Keratinocyte (primary cell): Measurements from ENCODE around the gene ADGRA1.

Experiments
- EZH2 ChIP-seq: IDR thresholded peaks from one replicate; pipeline ENCODE4 v1.6.1; 2012; ENCODE audit warnings: inconsistent platforms, mild to moderate bottlenecking, low read length, moderate library complexity
- TF ChIP-seq, protein P1 (sequence below), 3 experiments: IDR thresholded peaks in 1 of 3; conservative IDR thresholded peaks in 1 of 3; optimal IDR thresholded peaks in 1 of 3; 2 replicates in 2 of 3; 3 replicates in 1 of 3; pipeline versions ENCODE3 to v1.5.1; 2011; ENCODE audit warnings: low read length in 3 of 3, mild to moderate bottlenecking in 3 of 3, moderate library complexity in 2 of 3, control low read depth in 1 of 3, inconsistent platforms in 1 of 3; ENCODE audit not compliant: insufficient read depth in 2 of 3; ENCODE audit errors: extremely low read depth in 1 of 3

DNA sequence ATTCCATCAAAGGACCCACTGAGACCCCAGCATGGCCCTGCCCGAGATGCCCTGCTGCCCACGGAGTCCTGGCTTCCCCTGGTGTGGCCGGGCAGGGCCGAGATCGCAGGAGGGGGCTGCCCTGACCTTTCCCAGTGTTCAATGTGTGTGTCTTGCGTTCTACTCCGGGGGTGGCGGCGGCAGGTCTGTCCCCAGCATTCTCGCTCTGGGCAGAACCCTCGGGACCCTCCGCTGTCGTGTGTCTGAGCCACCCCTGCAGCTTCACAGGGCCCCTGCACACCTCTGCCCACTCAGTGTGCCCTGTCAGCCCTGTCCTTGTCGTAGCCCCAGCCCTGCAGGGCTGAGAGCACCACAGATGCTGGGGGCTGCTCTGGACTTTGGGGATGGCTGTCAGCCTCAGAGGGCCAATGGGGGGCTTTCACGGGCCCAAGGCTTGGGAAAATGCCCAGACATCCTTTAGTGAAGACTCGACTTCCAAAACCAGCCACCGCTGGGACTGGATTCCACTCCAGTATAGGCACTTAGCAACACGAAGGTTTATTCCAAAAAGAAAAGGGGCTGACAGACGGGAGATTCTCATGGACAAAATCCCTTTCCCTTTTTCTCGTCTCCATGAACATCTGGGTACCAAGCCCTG lies 42.3 kb downstream of the ADGRA1 start:
- TF ChIP-seq, protein P1, sequence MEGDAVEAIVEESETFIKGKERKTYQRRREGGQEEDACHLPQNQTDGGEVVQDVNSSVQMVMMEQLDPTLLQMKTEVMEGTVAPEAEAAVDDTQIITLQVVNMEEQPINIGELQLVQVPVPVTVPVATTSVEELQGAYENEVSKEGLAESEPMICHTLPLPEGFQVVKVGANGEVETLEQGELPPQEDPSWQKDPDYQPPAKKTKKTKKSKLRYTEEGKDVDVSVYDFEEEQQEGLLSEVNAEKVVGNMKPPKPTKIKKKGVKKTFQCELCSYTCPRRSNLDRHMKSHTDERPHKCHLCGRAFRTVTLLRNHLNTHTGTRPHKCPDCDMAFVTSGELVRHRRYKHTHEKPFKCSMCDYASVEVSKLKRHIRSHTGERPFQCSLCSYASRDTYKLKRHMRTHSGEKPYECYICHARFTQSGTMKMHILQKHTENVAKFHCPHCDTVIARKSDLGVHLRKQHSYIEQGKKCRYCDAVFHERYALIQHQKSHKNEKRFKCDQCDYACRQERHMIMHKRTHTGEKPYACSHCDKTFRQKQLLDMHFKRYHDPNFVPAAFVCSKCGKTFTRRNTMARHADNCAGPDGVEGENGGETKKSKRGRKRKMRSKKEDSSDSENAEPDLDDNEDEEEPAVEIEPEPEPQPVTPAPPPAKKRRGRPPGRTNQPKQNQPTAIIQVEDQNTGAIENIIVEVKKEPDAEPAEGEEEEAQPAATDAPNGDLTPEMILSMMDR (optimal IDR thresholded peaks at IDR 0.05 in 1 of 3, IDR thresholded peaks at IDR 0.05 in 1 of 3, conservative IDR thresholded peaks at IDR 0.05 in 1 of 3; ENCODE audit: extremely low read depth in 1 of 3, insufficient read depth in 2 of 3, low read length in 3 of 3) = no peak
- no peak for TF ChIP-seq EZH2
